ENCODE data around the gene ALDH6A1. TPM values are rescaled to one million over a fixed set of nuclear protein-coding genes. Genes with fewer than 3 reads are reported as not detected.
A peak's percentile ranks its signal among the peaks of the same experiment; 100 is the strongest.

The ALDH6A1 gene
- total and polyA plus RNA-seq, 2 of the 13 experiments (the other 11 are each of a cell fraction or from before 2014, with no cell fraction given): 26.9 to 49.9 TPM

GRCh38 chr14:74018174-74018585 lies 66.1 kb downstream of the ALDH6A1 start:
- H3K4me3 ChIP-seq (replicated peaks in 1 of 3; ENCODE audit: insufficient read depth in 1 of 3, low read depth in 2 of 3, low read length in 3 of 3): peak overlapping the region; percentile 82 to 91 (median 89)
- no peak for DNase-seq (ENCODE audit: low spot score)
- H3K9ac ChIP-seq (ENCODE audit: insufficient read depth, low read depth, low read length): peak overlapping the region; percentile 99
- in situ Hi-C loops (cut with HindIII; ENCODE audit: extremely low pct_ligation_motif_present, low pct_unique_long_range_greater_than_20kb) (loop anchor here (5.0 kb wide), 1 partner anchor 66 kb away; the partner anchor contains the start of genes COQ6 and FAM161B), intact Hi-C loops (cut with micrococcal nuclease; ENCODE audit: unreplicated experiment) (loop anchor here (1.0 kb wide), 1 partner anchor 21 kb away; no protein-coding TSS in a partner anchor)
- no peak overlapping the region for H2AFZ ChIP-seq (ENCODE audit: low read length)
- H3K79me2 ChIP-seq (ENCODE audit: insufficient read depth, low read length): peaks cover 19% of the 10 kb centered on the region
- peak overlapping the region; percentile 96 for H3K27ac ChIP-seq (ENCODE audit: extremely low read length, insufficient read depth, low read length)
- ATAC-seq: peak; percentile 3; the same call in 2 of the 3 replicates
- ChIA-PET CTCF (ENCODE audit: low intra/inter-chr PET ratio, low total read pairs) (no interaction called here), POLR2A (interaction anchor here (1.2 to 2.2 kb wide), 6 partner anchors 16 to 75 kb away, joined by 3 to 70 read pairs (median 9); partner anchors contain the start of genes COQ6 and FAM161B)
- no peak for TF ChIP-seq CERS6 (CRISPR knock-in tag; IDR thresholded peaks at IDR 0.05)
- TF ChIP-seq, protein P1, sequence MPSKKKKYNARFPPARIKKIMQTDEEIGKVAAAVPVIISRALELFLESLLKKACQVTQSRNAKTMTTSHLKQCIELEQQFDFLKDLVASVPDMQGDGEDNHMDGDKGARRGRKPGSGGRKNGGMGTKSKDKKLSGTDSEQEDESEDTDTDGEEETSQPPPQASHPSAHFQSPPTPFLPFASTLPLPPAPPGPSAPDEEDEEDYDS (CRISPR knock-in tag; IDR thresholded peaks at IDR 0.05): no peak
- no peak for TF ChIP-seq ZNF335 (CRISPR knock-in tag; IDR thresholded peaks at IDR 0.05)
- peak; percentile 49; the same call in 1 of the 2 replicates for TF ChIP-seq ELF4 (CRISPR knock-in tag; IDR thresholded peaks at IDR 0.05; ENCODE audit: borderline replicate concordance)
- TF ChIP-seq, protein P2, sequence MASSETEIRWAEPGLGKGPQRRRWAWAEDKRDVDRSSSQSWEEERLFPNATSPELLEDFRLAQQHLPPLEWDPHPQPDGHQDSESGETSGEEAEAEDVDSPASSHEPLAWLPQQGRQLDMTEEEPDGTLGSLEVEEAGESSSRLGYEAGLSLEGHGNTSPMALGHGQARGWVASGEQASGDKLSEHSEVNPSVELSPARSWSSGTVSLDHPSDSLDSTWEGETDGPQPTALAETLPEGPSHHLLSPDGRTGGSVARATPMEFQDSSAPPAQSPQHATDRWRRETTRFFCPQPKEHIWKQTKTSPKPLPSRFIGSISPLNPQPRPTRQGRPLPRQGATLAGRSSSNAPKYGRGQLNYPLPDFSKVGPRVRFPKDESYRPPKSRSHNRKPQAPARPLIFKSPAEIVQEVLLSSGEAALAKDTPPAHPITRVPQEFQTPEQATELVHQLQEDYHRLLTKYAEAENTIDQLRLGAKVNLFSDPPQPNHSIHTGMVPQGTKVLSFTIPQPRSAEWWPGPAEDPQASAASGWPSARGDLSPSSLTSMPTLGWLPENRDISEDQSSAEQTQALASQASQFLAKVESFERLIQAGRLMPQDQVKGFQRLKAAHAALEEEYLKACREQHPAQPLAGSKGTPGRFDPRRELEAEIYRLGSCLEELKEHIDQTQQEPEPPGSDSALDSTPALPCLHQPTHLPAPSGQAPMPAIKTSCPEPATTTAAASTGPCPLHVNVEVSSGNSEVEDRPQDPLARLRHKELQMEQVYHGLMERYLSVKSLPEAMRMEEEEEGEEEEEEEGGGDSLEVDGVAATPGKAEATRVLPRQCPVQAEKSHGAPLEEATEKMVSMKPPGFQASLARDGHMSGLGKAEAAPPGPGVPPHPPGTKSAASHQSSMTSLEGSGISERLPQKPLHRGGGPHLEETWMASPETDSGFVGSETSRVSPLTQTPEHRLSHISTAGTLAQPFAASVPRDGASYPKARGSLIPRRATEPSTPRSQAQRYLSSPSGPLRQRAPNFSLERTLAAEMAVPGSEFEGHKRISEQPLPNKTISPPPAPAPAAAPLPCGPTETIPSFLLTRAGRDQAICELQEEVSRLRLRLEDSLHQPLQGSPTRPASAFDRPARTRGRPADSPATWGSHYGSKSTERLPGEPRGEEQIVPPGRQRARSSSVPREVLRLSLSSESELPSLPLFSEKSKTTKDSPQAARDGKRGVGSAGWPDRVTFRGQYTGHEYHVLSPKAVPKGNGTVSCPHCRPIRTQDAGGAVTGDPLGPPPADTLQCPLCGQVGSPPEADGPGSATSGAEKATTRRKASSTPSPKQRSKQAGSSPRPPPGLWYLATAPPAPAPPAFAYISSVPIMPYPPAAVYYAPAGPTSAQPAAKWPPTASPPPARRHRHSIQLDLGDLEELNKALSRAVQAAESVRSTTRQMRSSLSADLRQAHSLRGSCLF (CRISPR knock-in tag; IDR thresholded peaks at IDR 0.05; ENCODE audit: borderline replicate concordance): 0 out of 2 replicates have a peak, but pooled peaks have one; percentile 15
- TF ChIP-seq HMG20A (CRISPR knock-in tag; IDR thresholded peaks at IDR 0.05; ENCODE audit: borderline replicate concordance): 0 out of 2 replicates have a peak, but pooled peaks have one; percentile 5
- no peak for TF ChIP-seq PBX2 (CRISPR knock-in tag; IDR thresholded peaks at IDR 0.05)
- TF ChIP-seq MAF1 (CRISPR knock-in tag; IDR thresholded peaks at IDR 0.05; ENCODE audit: borderline replicate concordance): 0 out of 2 replicates have a peak, but pooled peaks have one; percentile 13
- peak; percentile 3 for TF ChIP-seq IKZF4 (CRISPR knock-in tag; IDR thresholded peaks at IDR 0.05; ENCODE audit: borderline replicate concordance, low read depth, not compliant biosample characterization)
- 0 out of 2 replicates have a peak, but pooled peaks have one; percentile 16 for TF ChIP-seq CEBPG (CRISPR knock-in tag; IDR thresholded peaks at IDR 0.05)
- 0 out of 2 replicates have a peak, but pooled peaks have one; percentile 13 for TF ChIP-seq ZNF337 (CRISPR knock-in tag; IDR thresholded peaks at IDR 0.05; ENCODE audit: borderline replicate concordance, low read depth)
- WGBS (ENCODE audit: low lambda C conversion rate): 10% methylated on average over 8 of the region's 8 CpGs
- TSS peak; percentile 71 for BruUV-seq (replicated peaks)
- H3K9me3 ChIP-seq (ENCODE audit: low read length): no peaks in the 10 kb centered on the region
- H3K36me3 ChIP-seq (replicated peaks in 1 of 2; ENCODE audit: control insufficient read depth in 1 of 2, insufficient read depth in 2 of 2, low read length in 2 of 2): no peaks in the 10 kb centered on the region
- no peak for FAIRE-seq
- H4K20me1 ChIP-seq (ENCODE audit: insufficient read depth, low read length): no peaks in the 10 kb centered on the region
- peaks cover 76% of the 10 kb centered on the region for H3K4me1 ChIP-seq (ENCODE audit: insufficient read depth, low read length)
- no peaks in the 10 kb centered on the region for H3K27me3 ChIP-seq (ENCODE audit: control insufficient read depth in 1 of 2, insufficient read depth in 2 of 2, low read length in 2 of 2)
- H3K4me2 ChIP-seq (ENCODE audit: low read depth, low read length): peak overlapping the region; percentile 89

All from HepG2 (cell line).